GM19351 (cell line): ENCODE results near the gene NAB2.
"Not testable (repeated sequence)": the region's sequence is repeated elsewhere in the genome, so short reads cannot be mapped to it uniquely, and the experiment has no call there.

ENCODE experiments used
- ATAC-seq: cut with Tn5 transposase; IDR thresholded peaks from one replicate; pipeline ENCODE4 v1.9.1; 2021; ENCODE audit warnings: mild to moderate bottlenecking, moderate library complexity; ENCODE audit not compliant: unreplicated experiment

The NAB2 gene

GRCh38 chr12:57063991-57064685, 24.8 kb upstream of the NAB2 start:
- peak; percentile 83 for ATAC-seq

DNA sequence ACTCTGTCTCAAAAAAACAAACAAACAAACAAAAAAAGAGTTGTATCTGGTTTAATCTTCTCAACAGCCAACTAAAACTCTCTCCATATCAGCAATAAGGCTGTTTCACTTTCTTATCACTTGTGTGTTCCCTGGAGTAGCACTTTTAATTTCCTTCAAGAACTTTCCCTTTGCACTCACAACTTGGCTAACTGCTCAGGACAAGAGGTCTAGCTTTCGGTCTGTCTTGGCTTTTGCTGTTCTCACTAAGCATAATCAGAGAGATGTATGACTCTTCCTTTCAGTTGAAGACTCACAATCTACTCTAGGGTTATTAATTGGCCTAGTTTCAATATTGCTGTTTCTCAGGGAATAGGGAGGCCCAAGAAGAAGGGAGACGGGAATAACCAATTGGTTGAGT, 22.7 kb upstream of the NAB2 start:
- no peak for ATAC-seq

DNA sequence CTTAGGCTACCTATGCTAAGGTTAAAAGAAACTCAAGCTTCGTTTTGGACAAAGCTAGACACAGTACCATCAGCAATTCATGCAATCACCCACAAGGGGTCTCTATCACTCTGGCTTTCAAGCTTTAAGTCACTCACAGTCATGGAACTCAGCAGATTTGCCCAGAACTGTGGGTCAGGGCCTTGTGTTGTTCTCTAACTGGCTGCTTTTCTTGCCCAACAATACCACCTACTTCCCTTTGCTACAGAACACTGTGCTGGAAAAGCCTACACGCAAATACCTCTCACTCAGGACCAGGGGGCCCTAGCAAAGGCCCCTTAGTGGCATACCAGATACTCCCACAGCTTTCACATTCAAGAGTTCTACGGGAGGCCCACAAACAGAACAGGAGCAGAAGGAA, 19.4 kb upstream of the NAB2 start:
- ATAC-seq: peak; percentile 85

GRCh38 chr12:57072661-57073060, 16.3 kb upstream of the NAB2 start:
- ATAC-seq: no peak

- not testable (repeated sequence) for ATAC-seq
Observed at GRCh38 chr12:57073566-57074450, 15.1 kb upstream of the NAB2 start.

DNA sequence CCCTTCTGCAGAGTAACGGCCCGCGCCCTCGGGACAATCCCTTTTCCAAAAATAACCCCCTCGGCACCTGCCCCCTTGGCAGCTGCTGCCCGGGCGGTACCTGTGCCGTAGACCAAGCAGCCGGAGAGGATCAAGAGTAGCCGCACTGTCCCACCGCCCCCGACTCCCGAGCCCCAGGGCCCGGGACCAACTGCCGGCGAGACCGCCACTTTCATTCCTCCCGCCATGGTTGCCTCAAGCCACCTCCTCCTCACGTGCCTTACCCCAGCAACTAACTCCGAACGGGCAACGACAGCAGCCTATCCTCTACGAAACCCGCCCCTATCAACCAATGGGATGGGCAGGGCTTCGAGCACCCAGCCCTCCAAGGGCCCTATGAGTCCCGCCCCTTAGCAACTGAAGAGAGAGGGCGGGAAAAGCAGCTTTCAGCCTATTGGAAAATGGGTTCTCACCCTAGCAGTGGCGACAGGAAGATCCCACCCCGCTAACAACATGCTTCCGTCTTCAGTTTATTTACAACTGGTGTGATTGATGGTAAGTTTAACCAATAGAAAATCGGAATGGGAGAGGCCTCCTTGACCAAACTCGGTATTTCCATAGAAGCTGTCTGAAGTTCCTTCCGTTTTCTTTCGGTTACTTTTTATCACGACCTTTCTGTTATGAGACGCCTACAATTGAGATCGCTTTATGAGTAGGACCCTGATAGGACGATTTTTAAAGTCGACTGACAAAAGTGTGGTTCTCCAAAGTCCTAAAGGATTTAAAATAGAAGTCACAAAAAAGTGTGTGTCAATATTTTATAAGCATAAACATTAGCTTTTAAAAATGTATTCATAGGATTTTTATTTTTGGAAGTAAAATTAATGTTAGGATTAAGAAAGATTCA, 10.2 kb upstream of the NAB2 start, which contains the start of gene NEMP1:
Gene NEMP1, minus strand, starts transcription at position 273 of the 886 bp plus-strand sequence. Its CDS starts 46 bp downstream, at position 227.
- peak; percentile 95 for ATAC-seq

DNA sequence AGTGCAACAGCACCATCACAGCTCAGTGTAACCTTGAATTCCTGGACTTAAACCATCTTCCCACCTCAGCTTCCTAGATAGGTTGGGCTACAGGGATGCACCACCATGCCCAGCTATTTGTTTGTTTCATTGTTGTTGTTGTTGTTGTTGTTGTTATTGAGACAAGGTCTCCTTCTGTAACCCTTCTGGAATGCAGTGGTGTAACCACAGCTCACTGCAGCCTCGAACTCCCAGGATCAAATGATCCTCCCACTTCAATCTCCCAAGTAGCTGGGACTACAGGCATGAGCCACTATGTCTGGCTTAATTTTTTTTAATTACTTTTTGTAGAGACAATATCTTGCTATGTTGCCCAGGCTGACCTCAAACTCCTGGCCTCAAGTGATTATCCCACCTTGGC, 9.1 kb upstream of the NAB2 start:
- ATAC-seq: no peak

GRCh38 chr12:57080855-57081254, 8.1 kb upstream of the NAB2 start:
- no peak for ATAC-seq

DNA sequence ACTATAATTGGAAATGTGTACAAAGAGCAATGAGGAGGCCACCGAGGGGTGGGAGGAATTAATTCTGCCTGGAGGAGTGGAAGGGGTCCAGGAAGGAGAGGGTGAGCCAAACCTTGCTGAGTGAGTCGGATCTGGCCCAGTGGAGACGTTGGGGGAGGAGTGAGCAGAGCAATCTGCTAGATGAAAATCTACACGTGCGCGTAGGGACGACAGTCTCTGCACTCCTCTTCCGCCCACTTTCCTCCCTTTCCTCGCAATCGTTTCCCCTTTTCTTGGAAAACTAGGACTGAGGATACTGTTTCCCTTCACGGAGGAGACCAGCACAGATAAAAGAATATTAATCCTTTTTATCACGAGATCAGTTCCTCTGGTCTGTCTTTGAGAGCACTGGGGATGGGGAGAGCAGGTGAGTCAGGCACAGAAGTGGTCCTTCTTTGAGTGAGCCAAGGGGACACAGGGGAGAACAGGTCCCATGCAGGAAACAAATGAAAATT, 2.9 kb upstream of the NAB2 start:
- no peak for ATAC-seq

DNA sequence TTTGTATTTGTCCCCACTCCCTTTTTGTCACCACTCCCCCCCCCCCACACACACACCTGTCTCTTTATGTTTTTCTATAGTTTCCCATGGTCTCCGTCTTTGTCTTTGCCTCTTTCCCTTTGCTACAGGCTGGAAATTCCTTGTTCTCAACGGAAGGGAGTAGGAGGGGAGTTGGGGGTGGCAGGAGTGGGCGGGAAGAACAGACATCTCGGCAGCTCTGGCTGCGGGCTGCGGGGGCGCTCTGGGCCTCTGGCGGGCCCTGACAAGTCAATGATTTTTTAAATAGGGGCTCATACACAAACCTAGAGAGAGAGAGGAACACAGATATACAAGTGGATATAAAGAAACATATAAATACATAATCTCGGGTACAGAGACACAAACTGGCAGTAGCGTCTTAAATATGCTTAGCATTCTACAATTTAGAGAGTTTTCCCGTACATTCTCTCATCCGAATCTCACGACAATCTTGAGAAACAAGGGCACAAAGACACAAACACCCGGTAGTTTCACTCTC, 2.4 kb upstream of the NAB2 start:
- no peak for ATAC-seq

DNA sequence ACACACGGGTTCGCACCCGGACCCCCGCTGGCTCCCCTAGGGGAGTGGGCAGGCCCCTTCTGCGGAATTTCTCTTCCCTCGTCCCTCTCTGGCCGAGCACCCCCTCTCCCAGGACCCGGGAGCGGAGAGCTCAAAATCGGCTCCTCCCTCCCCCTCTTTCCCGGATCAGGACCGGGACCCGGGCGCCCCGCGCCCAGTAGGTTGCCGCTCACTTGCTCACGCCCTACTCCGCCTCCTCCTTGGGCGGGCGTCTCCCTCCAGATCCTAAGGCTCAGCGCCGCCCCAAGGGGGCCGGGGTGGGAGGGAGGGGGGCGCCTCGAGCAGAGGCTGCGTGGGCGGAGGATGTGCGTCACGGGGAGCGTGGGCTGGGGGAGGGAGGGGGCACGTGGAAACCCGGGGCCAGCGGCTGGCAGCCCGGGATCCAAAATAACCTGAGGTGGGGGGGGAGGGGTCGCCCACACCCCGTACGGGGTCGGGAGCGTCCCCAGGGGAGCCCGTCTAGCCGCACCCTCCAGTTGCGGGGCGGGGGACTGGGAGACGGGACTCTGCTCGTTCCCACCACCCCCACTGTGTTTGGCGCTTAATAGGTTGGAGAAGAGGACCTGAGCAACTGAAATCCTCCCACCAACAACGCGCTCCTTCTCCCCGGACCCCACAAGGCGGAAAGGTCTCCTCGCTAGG, 1.8 kb upstream of the NAB2 start:
- peak; percentile 29 for ATAC-seq

DNA sequence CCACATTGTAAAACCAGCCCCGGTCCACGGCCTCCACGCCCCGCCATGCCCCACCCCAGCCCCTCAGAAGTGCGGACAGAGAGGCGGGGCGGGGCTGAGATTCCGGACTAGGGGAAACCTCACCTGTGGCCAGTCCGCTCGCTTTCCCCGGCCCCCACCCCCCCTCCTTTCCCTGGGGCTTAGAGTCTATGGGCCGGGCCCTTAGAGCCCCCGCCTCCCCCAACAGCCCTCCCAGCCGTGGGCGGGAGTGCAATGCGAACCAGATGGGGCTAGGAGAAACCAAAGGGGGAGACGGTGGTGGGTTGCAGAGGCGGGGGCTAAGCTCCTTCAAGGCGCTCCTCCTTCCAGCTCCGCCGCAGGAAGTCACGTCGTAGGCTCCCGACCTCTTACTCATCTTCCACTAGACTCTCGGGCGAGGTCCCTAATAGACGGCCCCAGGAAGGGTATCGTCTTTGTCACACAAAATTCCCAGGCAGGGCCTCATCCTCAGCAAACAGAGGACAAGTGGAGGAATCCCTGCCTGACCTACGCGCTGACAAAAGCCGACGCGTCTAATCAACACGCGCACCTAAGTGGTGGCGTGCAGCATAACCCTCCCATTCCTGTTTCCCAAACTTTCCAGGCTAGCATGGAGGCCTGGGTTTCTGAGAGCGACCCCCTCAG, 1.1 kb upstream of the NAB2 start:
- ATAC-seq: peak; percentile 40

DNA sequence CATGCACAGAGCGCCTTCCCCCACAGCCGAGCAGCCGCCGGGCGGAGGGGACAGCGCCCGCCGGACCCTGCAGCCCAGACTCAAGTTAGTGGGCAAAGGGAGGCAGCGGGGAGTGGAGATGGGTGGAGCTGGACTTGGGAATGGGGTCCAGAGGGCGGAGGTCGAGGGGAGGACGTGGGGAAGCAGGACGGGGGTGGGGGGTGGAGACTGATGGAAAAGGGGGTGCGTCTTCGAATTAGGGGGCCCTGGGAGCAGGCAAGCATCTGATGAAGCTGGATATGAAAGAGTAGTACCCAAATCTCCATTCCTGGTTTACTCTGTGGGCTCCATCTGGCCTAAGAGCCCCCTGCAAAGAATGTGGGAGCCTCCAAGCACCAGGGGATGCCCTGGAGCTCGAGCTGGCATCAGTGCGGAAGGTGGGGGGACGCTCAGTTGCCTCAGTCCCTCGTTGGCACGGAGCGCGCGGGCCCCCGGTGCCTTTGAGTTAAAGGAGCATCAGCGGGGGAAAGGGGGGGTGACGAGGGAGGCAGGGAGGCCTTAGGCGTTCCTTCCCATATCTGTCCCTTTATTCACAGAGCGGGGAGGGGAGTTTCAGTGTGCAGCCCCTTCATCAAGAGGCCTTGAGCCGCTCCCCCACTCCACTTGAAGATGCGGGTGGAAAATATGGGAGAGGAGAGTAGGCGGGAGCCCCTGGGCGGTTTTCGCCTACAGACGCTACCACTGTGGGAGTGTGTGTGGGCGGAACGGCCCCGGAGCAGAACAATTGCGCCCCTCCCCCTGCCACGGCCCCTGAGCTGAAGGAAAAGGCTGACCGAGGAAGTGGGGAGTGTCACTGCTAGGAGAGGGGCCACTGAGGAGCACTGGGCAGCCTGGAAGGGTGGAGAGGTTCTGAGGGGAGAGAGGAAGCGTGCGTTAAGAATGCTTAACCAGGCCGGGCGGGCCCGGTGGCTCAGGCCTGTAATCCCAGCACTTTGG, 644 bp downstream of the NAB2 start:
- ATAC-seq: no peak

DNA sequence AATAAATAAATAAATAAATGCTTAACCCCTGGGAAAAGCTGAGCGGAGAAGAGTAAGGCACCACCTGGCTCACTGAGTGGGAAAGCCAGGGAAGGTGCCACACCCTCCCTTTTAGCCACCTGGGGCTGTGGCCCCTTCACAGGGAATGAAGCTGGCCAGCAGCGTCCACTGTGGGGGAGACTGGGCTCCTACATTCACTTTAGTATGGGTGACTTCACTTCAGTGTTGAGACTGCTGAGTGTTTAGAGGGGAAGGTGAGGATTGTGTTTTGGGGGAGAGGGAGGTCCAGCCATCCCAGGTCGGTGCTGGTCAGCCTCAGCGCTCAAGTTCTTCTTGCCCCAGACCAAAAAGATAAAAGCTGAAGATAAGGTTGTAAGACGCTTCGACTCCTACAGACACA, 1.6 kb downstream of the NAB2 start:
- no peak for ATAC-seq

DNA sequence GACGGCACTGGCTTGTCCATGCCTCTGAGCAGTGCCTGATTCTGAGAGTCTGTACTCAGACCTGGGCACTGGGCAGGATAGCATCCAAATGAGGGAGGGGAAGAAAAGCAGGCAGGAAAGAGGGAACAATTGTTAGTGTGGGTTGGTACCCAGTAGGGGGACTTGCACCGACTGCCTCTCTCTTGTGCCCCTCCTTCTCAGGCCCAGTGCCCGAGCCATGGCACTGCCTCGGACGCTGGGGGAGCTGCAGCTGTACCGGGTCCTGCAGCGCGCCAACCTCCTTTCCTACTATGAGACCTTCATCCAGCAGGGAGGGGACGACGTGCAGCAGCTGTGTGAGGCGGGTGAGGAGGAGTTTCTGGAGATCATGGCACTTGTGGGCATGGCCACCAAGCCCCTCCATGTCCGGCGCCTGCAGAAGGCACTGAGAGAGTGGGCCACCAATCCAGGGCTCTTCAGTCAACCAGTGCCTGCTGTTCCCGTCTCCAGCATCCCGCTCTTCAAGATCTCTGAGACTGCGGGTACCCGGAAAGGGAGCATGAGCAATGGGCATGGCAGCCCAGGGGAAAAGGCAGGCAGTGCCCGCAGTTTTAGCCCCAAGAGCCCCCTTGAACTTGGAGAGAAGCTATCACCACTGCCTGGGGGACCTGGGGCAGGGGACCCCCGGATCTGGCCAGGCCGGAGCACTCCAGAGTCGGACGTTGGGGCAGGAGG, 2.2 kb downstream of the NAB2 start:
- no peak for ATAC-seq

DNA sequence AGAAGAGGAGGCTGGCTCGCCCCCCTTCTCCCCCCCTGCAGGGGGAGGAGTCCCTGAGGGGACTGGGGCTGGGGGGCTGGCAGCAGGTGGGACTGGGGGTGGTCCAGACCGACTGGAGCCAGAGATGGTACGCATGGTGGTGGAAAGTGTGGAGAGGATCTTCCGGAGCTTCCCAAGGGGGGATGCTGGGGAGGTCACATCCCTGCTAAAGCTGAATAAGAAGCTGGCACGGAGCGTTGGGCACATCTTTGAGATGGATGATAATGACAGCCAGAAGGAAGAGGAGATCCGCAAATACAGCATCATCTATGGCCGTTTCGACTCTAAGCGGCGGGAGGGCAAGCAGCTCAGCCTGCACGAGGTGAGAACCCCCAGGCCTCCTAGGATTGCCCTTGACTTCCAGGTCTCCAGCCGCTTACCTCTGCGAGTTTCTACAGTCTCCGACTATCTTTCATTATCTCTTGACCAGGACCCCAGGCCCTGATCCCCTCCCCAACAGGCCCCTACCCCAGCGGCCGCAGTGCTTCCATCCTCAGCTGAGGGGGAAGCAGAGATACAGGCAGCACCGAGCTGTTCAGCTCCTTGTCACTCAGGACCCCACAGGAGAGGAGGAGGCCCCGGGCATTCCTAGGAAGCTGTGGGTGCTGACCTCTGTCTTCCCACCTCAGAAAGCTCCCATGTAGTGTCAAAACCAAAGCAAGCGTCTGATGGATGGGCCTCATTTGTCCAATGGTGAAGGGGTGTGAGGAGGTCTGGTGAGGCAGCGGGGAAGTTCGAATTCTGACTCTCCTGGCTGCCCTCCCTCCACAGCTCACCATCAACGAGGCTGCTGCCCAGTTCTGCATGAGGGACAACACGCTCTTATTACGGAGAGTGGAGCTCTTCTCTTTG, 3.0 kb downstream of the NAB2 start:
- ATAC-seq: no peak

DNA sequence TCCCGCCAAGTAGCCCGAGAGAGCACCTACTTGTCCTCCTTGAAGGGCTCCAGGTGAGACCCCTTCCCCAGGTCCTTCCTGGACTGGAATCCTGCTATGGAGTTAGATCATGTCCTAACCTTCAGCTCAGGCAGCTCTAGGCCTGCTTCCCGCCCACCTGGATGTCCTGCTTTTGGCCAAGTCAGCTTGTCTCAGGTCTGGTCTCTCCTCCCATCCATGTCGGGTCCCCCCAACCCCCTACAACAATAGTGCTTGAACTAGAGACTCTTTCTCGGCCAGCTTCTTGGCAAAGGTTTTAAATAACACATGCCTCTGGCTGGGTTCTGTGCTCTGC, 3.6 kb downstream of the NAB2 start:
- ATAC-seq: no peak
